GM12892 (cell line): ENCODE measurements around the gene EFNA5.

Experiments
- POLR2A ChIP-seq: IDR thresholded peaks from 2 replicates; pipeline ENCODE4 v1.6.1; 2011; ENCODE audit warnings: low read depth, low read length, control low read depth
- POLR2AphosphoS5 ChIP-seq: IDR thresholded peaks from 2 replicates; pipeline ENCODE4 v1.6.1; 2011; ENCODE audit warnings: low read depth, low read length, control low read depth
- TAF1 ChIP-seq: IDR thresholded peaks from 2 replicates; pipeline ENCODE4 v1.6.1; 2011; ENCODE audit warnings: low read depth, mild to moderate bottlenecking, control low read depth, low read length, borderline replicate concordance

DNA sequence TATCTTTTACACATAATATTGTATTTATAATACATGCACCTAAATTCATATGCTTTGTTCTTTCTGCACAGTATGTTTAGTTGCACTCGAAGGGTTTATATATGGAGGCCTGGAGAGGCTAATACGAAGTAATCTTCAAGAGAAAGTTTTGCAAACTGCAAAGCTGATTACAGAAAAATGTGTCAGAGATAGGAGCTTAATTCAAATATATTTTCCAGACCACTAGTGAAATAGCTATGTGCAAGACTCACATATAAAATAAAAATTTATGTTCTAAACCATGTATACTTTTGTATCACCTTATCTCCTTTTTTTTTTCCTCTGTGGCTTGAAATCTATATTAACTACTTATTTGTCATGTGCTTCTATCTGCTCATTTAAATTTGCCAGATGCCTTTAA lies 313.8 kb downstream of the EFNA5 start:
- TF ChIP-seq POLR2AphosphoS5, result no peak
- no peak for TF ChIP-seq POLR2A
- no peak for TF ChIP-seq TAF1
